Pancreas (tissue), 10 donors: ENCODE results near the gene NRP2. TPM values are rescaled to one million over a fixed set of nuclear protein-coding genes. Genes with fewer than 3 reads are reported as not detected.

ENCODE experiments used
- ATAC-seq, 4 donors: fragments of 200-7000 bp; cut with Tn5 transposase; one replicate each; pipeline versions ENCODE4 v1.8.0 to v1.9.1; 2020; ENCODE audit warnings: mild to moderate bottlenecking in 4 of 4, moderate library complexity in 4 of 4
- DNase-seq, 6 donors: peaks; one replicate each; pipeline ENCODE4 v3.0.0-alpha.2; 2020
- FAIRE-seq: peaks from 2 replicates; lab custom pipeline; 2012; peaks lifted over from hg19 to GRCh38; lab: Jason Lieb, UNC
- H3K27ac ChIP-seq, 4 donors: fragments of 200-600 bp; sonication (generic); 1 replicate in 3 of 4; 2 replicates in 1 of 4; pipeline versions ENCODE4 v1.5.0 to v1.8.0; 2020
- H3K27me3 ChIP-seq, 4 donors: fragments of 200-600 bp; one replicate each; pipeline ENCODE4 v1.8.0; 2021
- H3K36me3 ChIP-seq, 3 donors: fragments of 200-600 bp; sonication (generic) in 1 of 3; one replicate each; pipeline versions ENCODE4 v1.5.0 to v1.8.0; 2020 to 2021
- H3K4me1 ChIP-seq, 3 donors: fragments of 200-600 bp; one replicate each; pipeline ENCODE4 v1.8.0; 2021
- H3K4me3 ChIP-seq, 4 donors: fragments of 200-600 bp; sonication (generic) in 2 of 4; one replicate each; pipeline versions ENCODE4 v1.5.0 to v1.8.0; 2020 to 2021
- H3K9me3 ChIP-seq, 4 donors: fragments of 200-600 bp; one replicate each; pipeline ENCODE4 v1.8.0; 2021
- CTCF ChIP-seq, 4 donors: fragments of 200-600 bp; sonication (generic) in 3 of 4; IDR thresholded peaks; one replicate each; pipeline versions ENCODE4 v1.5.0 to v1.8.0; 2021; ENCODE audit warnings: antibody characterized with exemption in 4 of 4
- WGBS, 2 donors: extraction: QIAGEN DNeasy Blood & Tissue Kit; methylation state at CpG; one replicate each; pipeline ENCODE4 v1.1.7; 2013; 5-methylcytosine and 5-hydroxymethylcytosine counted together
- intact Hi-C, 3 donors: fragments of 100-400 bp; cut with DNase I; formaldehyde crosslinking; loops; one replicate each; pipeline versions ENCODE4 v1.11.1 to v1.14.2; 2022
- polyA plus RNA-seq, 2 donors: library from polyadenylated mRNA; stranded (reverse); fragments of 200-250 nt; gene quantifications; one replicate each; pipeline ENCODE4 v1.2.3, GENCODE V29; 2013
- total RNA-seq, 6 donors: library from RNA; stranded (reverse); fragmentation: NEBNext Ultra II Directional in 4 of 6; extraction: Animal tissue kit (Norgen Biotek cat#: 25700) in 4 of 6; gene quantifications; one replicate each; pipeline versions ENCODE4 v1.2.1 to v1.2.4, GENCODE V29; 2021 to 2023
- donor health status: healthy with polysubstance abuse.
- donor health status: DM: no; HTN: no; CAD: no; lungs with moderate emphysema.
- donor health status: DM: no; HTN: no; CAD: no.
- donor health status: control.
- donor health status: control.
- donor health status: Bipolar disorder and iron deficiency.
- donor health status: DM: yes; HTN: yes; CAD: no.
- donor health status: DM: no; HTN: no; CAD: no.
- donor health status: DM: no; HTN: no; CAD: no.
- donor health status: DM: yes; HTN: yes; CAD: no.

NRP2 gene
- total and polyA plus RNA-seq, 8 donors = 0.65 to 11.0 (median 1.6) TPM

GRCh38 chr2:205746420-205746785, 64.1 kb downstream of the NRP2 start:
- H3K27me3 ChIP-seq = no peaks in the 10 kb centered on the region
- intact Hi-C loops = no loop called here
- no peak for TF ChIP-seq CTCF (IDR thresholded peaks at IDR 0.05)
- H3K27ac ChIP-seq = no peak overlapping the region
- H3K4me3 ChIP-seq = no peak overlapping the region
- H3K4me1 ChIP-seq = no peaks in the 10 kb centered on the region
- ATAC-seq = peak in 2 of 4 donors; percentile 58 to 59
- no peaks in the 10 kb centered on the region for H3K36me3 ChIP-seq
- DNase-seq = no peak
- FAIRE-seq = no peak
- no peaks in the 10 kb centered on the region for H3K9me3 ChIP-seq
- 86 to 92% methylated on average over 7 of the region's 7 CpGs for WGBS, 2 donors

GRCh38 chr2:205747829-205748386, 65.6 kb downstream of the NRP2 start:
- no peak for DNase-seq
- Histone ChIP-seq H3K27me3 (no peaks in the 10 kb centered on the region), H3K36me3 (no peaks in the 10 kb centered on the region), H3K4me3 (no peak overlapping the region), H3K9me3 (no peaks in the 10 kb centered on the region), H3K4me1 (no peaks in the 10 kb centered on the region), H3K27ac (no peak overlapping the region)
- WGBS, 2 donors = 69% methylated on average over 11 of the region's 11 CpGs
- ATAC-seq = peak in 2 of 4 donors; percentile 40 to 51
- intact Hi-C loops = no loop called here
- TF ChIP-seq CTCF (IDR thresholded peaks at IDR 0.05) = no peak
- no peak for FAIRE-seq

- WGBS, 2 donors = 75 to 78% methylated on average over 2 of the region's 2 CpGs
- FAIRE-seq (no peak), DNase-seq (no peak), ATAC-seq (peak in 3 of 4 donors; percentile 41 to 66 (median 49))
- Histone ChIP-seq H3K4me3 (no peak overlapping the region), H3K27me3 (no peaks in the 10 kb centered on the region), H3K27ac (no peak overlapping the region), H3K4me1 (no peaks in the 10 kb centered on the region), H3K9me3 (no peaks in the 10 kb centered on the region), H3K36me3 (no peaks in the 10 kb centered on the region)
- TF ChIP-seq CTCF (IDR thresholded peaks at IDR 0.05) = no peak
- intact Hi-C loops = no loop called here
Observed at GRCh38 chr2:205748639-205749038, 66.3 kb downstream of the NRP2 start.

- 78 to 86% methylated on average over 6 of the region's 6 CpGs for WGBS, 2 donors
- ATAC-seq = no peak
- no peak for FAIRE-seq
- no peak overlapping the region for H3K27ac ChIP-seq
- no peaks in the 10 kb centered on the region for H3K36me3 ChIP-seq
- no peaks in the 10 kb centered on the region for H3K27me3 ChIP-seq
- no peak for TF ChIP-seq CTCF (IDR thresholded peaks at IDR 0.05)
- intact Hi-C loops = no loop called here
- DNase-seq = no peak
- no peak overlapping the region for H3K4me3 ChIP-seq
- no peaks in the 10 kb centered on the region for H3K4me1 ChIP-seq
- H3K9me3 ChIP-seq = no peaks in the 10 kb centered on the region
Observed at GRCh38 chr2:205749078-205749477, 66.8 kb downstream of the NRP2 start.

- Histone ChIP-seq H3K27me3 (no peaks in the 10 kb centered on the region), H3K9me3 (no peaks in the 10 kb centered on the region), H3K4me1 (no peaks in the 10 kb centered on the region), H3K4me3 (no peak overlapping the region), H3K27ac (no peak overlapping the region), H3K36me3 (no peaks in the 10 kb centered on the region)
- intact Hi-C loops = no loop called here
- no peak for DNase-seq
- no peak for TF ChIP-seq CTCF (IDR thresholded peaks at IDR 0.05)
- no peak for FAIRE-seq
- ATAC-seq = no peak
- 72 to 84% methylated on average over 3 of the region's 3 CpGs for WGBS, 2 donors
Observed at GRCh38 chr2:205750797-205751196, 68.5 kb downstream of the NRP2 start.
